ENCODE results near the gene DOK7.

DNA sequence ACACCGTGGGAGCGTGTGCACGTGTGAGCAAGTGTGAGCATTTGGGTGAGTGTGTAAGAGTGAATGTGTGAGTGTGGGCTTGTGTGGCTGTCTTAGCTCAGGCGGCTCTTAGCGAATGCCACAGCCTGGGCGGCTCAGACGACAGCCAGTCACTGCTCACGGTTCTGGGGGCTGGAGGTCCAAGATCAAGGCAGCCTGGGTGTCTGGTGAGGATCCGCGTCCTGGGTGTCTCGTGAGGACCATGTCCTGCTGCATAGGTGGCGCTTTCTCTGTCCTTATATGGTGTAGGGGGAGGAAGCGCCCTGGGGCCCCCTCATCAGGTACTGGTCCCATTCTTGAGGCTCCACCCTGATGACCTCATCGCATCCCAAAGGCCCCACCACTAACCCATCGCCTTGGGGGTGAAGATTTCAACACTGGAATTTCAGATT lies 4.5 kb downstream of the DOK7 start:
- TF ChIP-seq POLR2AphosphoS5 (IDR thresholded peaks at IDR 0.05; ENCODE audit: borderline replicate concordance, low read depth, low read length): no peak
- TF ChIP-seq EZH2 (IDR thresholded peaks at IDR 0.05): no peak
- no peak for TF ChIP-seq FOXP2 (optimal IDR thresholded peaks at IDR 0.05; ENCODE audit: control extremely low read depth, extremely low read length, insufficient read depth)
